HK-2 (cell line): ENCODE results near the gene TTYH3.
"Not testable (repeated sequence)": the region's sequence is repeated elsewhere in the genome, so short reads cannot be mapped to it uniquely, and the experiment has no call there.

Experiments used
- DNase-seq: peaks from one replicate; pipeline ENCODE4 v3.0.0-alpha.2; 2018; ENCODE audit not compliant: unreplicated experiment

Gene TTYH3

DNA sequence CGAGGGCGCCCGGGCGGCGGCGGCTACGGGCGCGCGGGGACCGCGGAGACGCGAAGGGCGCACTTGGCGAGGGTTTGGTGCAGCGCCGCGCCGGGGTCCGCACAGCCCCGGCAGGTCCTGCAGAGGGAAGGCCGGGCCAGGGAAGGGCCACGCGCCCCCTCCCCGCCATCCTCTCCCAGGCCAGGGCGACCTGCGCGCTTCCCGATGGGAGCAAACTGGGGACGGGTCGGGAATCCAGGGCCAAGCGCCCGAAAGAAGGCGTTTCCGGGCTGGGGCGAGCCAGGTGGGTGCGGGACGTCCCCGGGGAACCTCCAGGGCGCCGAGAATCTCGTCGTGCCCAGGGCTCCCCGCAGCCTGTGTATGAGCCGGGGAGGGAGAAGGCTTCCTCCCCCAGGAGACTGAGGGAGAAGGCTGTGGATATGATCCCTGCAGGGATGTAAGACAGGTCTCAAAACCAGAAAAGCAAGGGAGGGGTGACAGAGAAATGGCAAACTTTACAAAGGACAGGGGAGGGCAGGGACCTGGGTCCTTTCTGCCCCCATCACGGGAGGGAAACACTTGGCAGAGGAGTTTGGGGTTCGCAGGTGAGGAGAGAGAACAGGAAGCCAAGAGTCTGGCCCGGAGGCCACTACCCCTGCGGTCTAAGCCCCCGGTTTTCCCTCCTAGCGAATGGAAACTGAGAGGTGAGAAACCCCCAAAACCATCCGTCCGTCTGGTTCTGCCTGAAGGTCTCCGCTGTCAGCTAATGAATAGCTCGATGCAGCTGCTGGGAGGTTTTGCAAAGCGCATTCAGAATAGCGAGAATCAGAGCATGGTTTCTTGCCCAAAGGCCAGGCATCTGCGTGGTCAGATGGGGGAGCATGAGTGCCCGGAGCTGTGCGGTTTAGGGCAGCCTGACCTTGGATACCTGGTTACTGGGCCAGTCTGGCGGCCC lies 56.9 kb downstream of the TTYH3 start:
- DNase-seq = peak; percentile 66

DNA sequence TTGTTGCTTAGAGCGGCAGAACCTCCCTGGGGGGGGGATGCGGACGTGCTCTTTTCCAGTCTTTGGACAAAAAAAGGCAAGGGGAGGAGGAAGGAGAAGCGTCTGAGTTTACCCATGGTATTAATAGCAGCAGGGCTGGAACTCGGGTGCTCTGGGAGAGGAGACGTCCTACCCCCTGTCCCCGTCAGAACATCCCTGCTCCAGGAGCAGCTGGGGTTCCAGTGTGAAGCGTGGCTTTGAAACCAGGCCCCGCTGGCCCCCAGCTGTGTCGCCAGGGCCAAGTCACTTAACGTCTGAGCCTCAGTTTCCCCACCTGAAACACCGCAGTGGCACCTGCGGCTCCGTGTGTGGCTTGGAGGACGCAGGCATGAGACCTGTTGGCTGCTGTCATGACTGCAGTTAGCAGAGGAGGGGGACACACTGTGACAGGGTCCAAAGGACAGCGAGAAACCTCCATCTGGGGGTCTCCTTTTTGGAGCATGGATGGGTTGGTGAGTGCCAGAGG lies 57.6 kb downstream of the TTYH3 start:
- no peak for DNase-seq

DNA sequence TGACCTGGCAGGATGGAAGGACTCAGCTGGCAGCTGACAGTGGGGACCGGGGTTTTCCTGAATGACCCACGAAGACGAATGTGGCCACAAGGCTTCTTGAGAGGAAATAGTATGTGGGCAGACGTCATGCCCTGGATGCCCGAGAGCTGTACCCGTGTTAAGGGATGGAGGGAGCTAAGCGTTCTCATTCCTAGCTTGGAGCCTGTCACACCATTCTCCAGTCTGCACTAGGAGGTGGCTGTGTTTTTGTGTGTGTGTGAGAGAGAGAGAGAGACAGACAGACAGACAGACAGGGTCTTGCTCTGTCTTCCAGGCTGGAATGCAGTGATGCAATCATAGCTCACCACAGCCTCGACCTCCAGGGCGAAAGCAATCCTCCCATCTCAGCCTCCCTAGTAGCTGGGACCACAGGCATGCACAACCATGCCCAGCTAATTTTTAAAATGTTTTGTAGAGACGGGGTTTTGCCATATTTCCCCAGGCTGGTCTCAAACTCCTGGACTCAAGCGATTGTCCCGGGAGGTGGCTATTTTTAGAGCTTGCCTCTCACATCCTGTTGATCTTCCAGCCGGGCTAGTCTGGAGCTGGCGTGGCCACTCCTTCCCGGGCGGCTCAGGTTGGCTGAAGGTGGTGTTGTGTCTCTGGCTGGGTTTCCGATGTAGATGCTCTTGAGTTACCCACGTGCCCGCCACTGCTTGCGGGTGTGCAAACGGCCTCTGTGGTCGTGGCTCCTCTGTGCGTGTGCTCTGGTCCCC lies 58.3 kb downstream of the TTYH3 start:
- peak; percentile 64 for DNase-seq

DNA sequence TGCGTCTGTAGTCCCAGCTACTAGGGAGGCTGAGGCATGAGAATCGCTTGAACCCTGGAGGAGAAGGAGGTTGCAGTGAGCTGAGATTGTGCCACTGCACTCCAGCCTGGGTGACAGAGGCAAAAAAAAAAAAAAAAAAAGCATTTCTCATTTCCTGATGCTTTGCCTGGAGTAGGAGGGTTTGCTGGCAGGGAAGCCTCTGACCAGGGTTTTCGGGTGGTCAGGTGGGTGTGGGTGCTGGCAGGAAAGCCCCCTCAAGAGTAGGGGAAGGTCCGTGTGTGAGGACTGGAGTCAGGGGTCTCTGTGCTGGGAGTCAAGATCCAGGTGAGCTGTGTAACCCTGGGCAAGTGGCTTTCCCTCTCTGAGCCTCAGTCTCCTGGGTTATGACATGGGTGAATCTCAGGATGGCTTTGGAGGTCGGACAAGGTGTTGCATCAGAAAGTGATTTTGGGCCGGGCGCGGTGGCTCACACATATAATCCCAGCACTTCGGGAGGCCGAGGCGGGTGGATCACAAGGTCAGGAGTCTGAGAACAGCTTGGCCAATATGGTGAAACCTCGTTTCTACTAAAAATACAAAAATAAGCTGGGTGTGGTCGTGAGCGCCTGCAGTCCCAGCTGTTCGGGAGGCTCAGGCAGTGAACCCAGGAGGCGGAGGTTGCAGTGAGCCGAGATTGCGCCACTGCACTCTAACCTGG lies 59.4 kb downstream of the TTYH3 start:
- DNase-seq = no peak

DNA sequence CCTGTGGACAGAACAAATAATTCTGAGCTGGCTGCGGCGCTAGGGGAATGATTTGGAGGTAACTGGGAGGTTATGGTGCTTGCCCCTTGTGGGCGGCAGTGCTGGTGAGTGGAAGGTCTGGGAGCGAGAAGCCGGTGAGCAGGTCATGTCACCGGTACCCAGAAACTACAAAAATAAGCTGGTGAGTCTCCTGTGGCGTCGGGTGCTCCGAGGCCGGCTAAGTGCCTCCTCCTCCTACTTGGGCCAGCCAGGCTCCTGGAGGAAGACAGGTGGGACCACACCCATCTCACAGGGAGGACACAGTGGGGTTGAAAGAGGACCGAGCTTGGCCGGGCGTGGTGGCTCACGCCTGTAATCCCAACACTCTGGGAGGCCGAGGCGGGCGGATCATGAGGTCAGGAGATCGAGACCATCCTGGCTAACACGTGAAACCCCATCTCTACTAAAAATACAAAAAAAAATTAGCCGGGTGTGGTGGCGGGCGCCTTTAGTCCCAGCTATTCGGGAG lies 60.2 kb downstream of the TTYH3 start:
- DNase-seq = not testable (repeated sequence)

DNA sequence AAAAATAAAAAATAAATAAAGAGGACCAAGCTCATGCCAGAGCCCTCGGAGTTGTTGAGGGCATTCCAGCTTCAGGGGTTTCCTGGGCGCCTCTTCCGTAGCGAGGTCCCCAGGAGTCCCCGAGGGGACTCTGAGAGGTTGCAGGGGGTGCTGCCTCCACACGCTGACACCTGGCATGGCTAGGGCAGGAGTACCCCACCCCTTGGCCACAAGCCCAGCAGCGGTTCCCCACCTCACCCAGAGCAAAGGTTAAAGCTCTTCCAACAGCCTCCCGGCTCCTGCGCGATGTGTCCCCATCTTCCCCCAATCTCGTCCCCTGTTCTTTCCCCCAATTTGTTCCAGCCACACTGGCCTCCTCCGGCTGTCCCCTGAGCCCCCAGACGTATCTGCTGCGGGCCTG lies 60.8 kb downstream of the TTYH3 start:
- no peak for DNase-seq

DNA sequence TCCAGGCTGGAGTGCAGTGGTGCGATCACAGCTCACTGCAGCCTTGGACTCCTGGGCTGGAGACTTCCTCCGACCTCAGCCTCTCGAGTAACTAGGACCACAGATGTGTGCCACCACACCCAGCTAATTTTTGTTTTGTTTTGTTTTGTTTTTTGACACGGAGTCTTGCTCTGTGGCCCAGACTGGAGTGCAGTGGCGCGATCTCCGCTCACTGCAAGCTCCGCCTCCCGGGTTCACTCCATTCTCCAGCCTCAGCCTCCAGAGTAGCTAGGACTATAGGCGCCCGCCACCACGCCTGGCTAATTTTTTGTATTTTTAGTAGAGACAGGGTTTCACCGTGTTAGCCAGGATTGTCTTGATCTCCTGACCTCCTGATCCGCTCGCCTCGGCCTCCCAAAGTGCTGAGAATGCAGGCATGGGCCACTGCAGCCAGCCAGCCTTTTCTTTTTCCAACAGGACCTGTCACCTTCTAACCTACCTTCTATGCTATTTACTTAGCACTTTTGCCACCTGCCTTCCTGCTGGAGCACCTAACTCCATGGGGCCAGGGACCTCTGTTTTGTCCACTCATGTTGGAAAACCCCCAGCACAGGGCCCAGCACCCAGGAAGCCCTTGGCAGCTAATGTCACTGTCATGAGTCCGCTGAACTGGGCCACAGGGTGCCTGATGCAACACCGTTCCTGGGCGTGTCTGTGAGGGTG lies 61.8 kb downstream of the TTYH3 start:
- not testable (repeated sequence) for DNase-seq

DNA sequence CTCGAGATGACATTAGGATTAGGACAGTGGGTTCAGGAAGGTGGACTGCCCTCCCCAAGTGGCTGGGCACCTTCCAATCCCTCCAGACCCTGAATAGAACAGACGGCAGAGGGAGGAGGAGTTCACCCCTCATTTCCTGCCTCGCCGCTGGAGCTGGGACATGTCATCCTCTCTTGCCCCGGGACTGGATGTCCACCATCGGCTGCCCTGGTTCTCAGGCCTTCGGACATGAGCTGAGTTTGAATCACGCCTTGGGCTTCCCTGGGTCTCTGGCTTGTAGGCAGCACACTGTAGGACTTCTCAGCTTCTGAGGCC lies 62.3 kb downstream of the TTYH3 start:
- not testable (repeated sequence) for DNase-seq

DNA sequence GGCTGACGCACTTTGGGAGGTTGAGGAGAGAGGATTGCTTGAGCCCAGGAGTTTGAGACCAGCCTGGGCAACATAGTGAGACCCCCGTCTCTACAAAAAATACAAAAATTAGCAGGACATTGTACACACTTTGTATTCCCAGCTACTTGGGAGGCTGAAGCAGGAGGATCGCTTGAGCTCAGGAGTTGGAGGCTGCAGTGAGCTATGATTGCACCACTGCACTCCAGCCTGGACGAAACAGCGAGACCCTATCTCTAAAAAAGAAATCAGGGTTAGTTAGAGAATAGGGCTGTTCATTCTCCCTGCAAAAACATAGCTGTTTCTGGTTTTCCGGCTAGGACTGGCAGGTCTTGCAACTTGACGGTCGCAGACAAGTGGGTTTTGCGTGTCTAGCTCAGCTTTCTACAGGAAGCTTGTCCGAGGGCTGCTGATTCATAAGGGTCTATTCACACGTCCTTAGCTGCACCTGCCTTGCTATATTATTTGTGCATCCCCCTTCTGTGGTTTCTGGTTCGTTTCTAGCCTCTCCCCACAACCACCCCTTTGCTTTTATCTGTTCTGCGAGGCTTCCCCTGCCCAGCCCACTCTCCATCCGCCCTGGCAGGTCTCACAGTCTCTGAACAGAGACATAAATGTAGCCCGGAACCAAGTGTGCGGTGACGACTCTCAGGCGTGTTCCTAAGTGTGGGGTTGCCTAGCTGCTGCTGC lies 66.9 kb downstream of the TTYH3 start:
- no peak for DNase-seq

DNA sequence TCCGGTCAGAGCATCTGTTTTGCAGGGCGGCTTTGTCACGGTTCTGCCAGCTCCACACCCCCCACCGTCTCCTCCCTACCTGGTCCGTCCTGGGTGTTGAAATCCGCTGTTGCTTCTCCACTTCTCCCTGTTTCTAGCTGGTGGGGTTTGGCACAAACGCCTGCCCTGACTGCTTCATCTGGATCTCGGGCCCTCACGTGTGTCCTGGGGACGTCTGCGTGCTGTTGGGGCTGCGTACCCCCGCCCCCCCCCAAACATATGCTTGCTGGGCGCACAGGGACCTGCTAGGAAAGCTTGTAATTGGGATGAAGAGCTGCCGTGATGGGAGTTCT lies 67.5 kb downstream of the TTYH3 start:
- no peak for DNase-seq

DNA sequence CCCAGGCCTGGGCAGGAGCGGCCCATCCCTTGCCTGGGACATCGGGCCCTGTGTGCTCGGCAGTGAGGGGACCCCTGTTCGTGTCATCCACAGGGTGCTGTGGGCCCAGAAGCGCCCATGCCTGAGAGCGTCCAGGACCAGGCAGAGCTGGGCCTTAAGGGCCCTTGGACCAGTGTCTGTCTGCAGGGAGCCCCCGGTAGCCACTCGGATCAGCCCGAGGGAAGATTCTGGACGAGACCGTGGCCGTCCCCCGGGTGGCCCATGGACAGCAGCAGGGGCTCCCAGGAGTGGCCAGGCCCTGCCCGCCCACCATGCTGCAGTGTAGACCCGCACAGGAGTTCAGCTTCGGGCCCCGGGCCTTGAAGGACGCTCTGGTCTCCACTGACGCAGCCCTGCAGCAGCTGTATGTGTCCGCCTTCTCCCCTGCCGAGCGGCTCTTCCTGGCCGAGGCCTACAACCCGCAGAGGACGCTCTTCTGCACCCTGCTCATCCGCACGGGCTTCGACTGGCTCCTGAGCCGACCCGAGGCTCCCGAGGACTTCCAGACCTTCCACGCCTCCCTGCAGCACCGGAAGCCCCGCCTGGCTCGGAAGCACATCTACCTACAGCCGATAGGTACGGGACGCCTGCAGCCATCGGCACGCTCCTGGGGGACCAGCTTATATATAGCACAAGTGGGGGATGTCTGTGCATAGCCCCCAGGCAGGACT lies 68.5 kb downstream of the TTYH3 start:
- no peak for DNase-seq

DNA sequence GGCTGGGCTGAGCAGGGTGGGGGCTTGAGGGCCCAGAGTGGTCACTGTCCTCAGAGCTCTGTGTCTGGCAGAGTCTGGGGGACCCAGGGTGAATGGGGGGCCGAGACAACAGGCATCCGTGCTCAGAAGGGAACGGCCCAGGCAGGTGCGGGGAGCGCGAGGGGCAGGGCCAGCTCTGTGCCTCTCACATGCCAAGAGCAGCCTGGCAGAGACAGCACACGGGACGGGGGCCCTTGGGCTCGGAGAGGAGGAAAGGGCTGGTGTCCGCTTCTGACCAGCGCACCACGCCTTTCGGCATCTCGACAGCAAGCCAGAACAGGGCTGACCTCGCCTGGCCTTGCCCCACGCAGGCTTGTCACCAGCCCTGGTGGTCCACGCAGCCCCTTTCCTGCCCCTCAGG lies 69.6 kb downstream of the TTYH3 start:
- no peak for DNase-seq

DNA sequence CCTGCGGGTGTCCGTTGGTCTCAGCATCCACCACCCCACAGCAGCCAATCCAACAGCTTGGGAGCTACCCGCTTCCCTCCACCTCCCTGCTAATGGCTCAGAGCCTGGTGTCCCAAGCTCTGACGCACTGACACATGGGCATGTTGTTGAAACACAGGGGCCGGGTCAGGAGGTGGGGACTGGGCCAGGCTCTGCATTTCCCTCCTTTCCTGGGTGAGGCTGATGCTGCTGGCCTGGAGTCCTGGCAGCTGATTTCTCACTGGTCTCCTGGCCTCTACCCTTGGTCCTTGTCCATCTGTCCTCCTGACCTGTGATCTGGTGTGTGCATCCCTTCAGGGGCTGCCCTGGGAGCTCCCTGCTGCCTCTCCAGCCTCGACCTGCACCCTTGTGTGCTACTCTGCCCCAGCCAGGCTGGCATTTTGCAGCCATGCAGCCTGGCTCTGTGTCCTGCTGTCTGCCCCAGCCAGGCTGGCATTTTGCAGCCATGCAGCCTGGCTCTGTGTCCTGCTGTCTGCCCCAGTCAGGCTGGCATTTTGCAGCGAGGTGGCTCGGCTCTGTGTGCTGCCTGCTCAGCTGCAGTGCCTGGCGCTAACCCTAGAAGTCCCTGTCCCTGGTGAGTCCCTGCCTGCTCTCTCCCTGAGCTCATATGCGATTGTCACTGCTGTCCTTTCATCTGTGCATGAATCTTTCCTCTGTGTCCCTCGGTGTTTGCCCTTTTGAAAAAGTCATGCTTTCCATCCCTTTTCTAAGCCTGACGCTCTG lies 70.2 kb downstream of the TTYH3 start:
- no peak for DNase-seq

DNA sequence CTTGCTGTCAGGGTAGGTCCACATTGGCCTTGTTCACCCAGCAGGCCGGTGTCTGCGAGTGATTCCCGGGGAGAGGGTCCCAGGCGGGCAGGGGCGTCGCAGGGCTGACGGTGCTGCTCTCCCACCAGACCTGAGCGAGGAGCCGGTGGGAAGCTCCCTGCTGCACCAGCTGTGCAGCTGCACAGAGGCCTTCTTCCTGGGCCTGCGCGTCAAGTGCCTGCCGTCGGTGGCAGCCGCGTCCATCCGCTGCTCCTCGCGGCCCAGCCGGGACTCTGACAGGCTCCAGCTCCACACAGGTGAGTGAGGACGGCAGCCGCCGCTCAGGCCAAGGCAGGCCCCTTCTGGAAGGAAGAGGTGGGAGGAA lies 70.8 kb downstream of the TTYH3 start:
- DNase-seq = no peak

DNA sequence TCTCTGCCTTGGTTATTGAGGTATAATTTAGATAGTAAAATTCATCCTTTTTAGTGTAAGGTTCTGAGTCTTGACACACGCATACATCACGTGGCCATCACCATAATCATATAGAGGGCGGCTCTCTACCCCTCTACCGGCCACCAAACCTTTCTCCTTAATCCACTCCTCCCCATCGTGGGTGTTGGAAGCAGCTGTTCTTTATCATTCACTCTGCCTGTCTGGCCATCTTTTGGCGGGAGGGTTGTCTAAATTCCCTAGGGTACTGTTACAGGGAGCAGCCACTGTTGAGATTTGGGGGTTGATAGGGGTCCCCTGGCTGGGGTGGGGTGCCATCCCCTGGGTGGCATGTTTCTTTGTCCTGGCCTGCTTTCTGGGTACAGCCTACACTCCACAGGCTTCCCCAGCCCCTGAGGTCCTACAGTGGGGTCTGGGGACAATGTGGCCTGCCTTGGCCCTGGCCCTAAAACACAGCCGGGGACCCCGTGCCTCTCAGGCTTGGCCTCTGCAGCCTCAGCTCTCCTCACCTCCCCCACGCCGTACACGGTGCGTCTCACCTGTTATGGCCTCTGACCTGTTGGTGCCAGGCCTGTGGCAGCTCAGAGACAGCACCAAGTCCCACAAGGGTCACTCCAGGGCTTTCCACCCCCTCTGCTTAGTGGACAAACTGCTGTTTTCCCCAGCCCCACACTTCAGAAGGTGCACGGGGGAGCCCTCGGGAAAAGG lies 73.7 kb downstream of the TTYH3 start:
- no peak for DNase-seq

DNA sequence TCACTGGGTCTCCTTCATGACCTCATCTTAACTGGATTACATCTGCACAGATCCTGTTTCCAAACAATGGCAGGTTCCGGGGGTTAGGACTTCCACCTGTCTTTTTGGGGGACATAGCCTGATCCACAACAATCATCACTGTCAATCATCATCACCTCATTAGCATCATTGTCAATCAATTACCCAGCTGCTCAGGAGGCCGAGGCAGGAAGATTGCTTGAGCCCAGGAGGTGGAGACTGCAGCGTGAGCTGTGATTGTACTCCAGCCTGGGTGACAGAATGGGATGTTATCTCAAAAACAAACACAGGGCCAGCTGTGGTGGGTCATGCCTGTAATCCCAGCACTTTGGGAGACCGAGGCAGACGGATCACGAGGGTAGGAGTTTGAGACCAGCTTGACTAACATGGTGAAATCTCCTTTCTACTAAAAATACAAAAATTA lies 74.9 kb downstream of the TTYH3 start:
- no peak for DNase-seq

DNA sequence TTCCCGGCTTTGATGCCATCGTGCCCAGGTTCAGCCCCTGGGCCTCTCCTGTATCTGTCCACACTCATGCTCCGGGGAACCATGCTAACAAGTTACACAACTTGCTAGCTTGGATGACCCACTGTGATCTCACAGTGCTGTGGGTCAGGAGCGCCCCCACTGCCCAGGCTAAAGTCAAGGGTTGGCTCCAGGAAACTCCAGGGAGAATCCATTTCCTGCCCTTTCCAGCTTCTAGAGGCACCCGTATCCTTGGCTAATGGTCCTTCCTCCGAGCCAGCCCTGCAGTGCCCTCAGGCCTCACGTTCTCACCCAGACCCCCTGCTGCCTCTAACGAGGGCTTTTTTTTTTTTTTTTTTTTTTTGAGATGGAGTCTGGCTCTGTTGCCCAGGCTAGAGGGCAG lies 75.7 kb downstream of the TTYH3 start:
- DNase-seq = no peak

DNA sequence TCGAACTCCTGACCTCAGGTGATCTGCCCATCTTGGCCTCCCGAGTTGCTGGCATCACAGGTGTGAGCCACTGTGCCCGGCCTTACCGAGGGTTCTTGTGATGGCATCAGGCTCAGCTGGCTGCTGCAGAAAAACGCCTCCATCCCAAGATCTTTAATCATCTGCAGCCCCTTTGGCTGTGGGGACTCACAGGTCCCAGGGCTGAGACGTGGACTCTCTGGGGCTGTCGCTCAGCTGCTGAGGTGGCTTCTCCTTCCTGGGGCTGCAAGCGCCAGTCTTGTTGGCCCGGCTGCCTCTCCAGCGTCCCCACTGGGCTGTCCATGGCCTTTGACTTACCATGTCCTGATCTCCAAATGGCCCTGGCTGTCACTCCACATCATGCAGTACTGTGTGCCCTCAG lies 76.3 kb downstream of the TTYH3 start:
- DNase-seq = no peak
